HepG2 (cell line): Measurements from ENCODE around the gene SNRNP27. TPM values are rescaled to one million over a fixed set of nuclear protein-coding genes. Genes with fewer than 3 reads are reported as not detected.
A peak's percentile ranks its signal among the peaks of the same experiment; 100 is the strongest.

Source experiments
- ARID5B ChIP-seq: IDR thresholded peaks from 2 replicates; pipeline ENCODE4 v1.4.0; 2020; ENCODE audit warnings: mild to moderate bottlenecking, missing genetic modification reagents
- CAMTA2 ChIP-seq: sonication (generic); formaldehyde crosslinking; IDR thresholded peaks from 2 replicates; pipeline ENCODE4 v1.4.0; 2020; ENCODE audit warnings: mild to moderate bottlenecking, missing genetic modification reagents, borderline replicate concordance
- FOXA3 ChIP-seq: IDR thresholded peaks from 2 replicates; pipeline ENCODE4 v1.6.1; 2016; ENCODE audit warnings: missing genetic modification reagents, missing compliant biosample characterization
- FOXO1 ChIP-seq: sonication (generic); formaldehyde crosslinking; IDR thresholded peaks from 2 replicates; pipeline ENCODE4 v1.4.0; 2020; ENCODE audit warnings: missing genetic modification reagents
- HDAC1 ChIP-seq: sonication (generic); formaldehyde crosslinking; IDR thresholded peaks from 2 replicates; pipeline ENCODE4 v1.5.1; 2020; ENCODE audit warnings: mild to moderate bottlenecking, missing genetic modification reagents
- HMG20A ChIP-seq: IDR thresholded peaks from 2 replicates; pipeline ENCODE4 v1.6.1; 2016; ENCODE audit warnings: borderline replicate concordance
- HMGA1 ChIP-seq: sonication (generic); formaldehyde crosslinking; conservative IDR thresholded peaks from 2 replicates; pipeline ENCODE4 v1.4.0; 2020; ENCODE audit warnings: missing genetic modification reagents
- IKZF5 ChIP-seq: IDR thresholded peaks from 2 replicates; pipeline ENCODE4 v1.6.1; 2018; ENCODE audit warnings: missing genetic modification reagents, mild to moderate bottlenecking, missing compliant biosample characterization
- KAT2B ChIP-seq: fragments of 150-350 bp; IDR thresholded peaks from 2 replicates; pipeline ENCODE4 v1.6.1; 2014; ENCODE audit warnings: low read depth, low read length, borderline replicate concordance
- MBD4 ChIP-seq: IDR thresholded peaks from 2 replicates; pipeline ENCODE4 v1.6.1; 2012; ENCODE audit warnings: low read length, inconsistent platforms, borderline replicate concordance
- MEF2D ChIP-seq: sonication (generic); formaldehyde crosslinking; IDR thresholded peaks from 2 replicates; pipeline ENCODE4 v1.5.1; 2020; ENCODE audit warnings: mild to moderate bottlenecking, missing genetic modification reagents
- MEIS2 ChIP-seq: sonication (generic); formaldehyde crosslinking; IDR thresholded peaks from 2 replicates; pipeline ENCODE4 v1.9.0; 2021; ENCODE audit warnings: mild to moderate bottlenecking, missing genetic modification reagents
- NR1H2 ChIP-seq: sonication (generic); formaldehyde crosslinking; IDR thresholded peaks from 2 replicates; pipeline ENCODE4 v1.8.1; 2022; ENCODE audit warnings: low read depth, missing genetic modification reagents, borderline replicate concordance
- REXO4 ChIP-seq: sonication (generic); formaldehyde crosslinking; IDR thresholded peaks from 2 replicates; pipeline ENCODE4 v1.8.0; 2022; ENCODE audit warnings: missing genetic modification reagents, mild to moderate bottlenecking, borderline replicate concordance
- RFX1 ChIP-seq: fragments of 450-650 bp; IDR thresholded peaks from 2 replicates; pipeline ENCODE4 v1.6.1; 2017
- TFE3 ChIP-seq: IDR thresholded peaks from 2 replicates; pipeline ENCODE4 v1.6.1; 2016
- TP53 ChIP-seq: sonication (generic); formaldehyde crosslinking; conservative IDR thresholded peaks from 2 replicates; pipeline ENCODE4 v1.4.0; 2020; ENCODE audit warnings: missing genetic modification reagents
- XRCC5 ChIP-seq: fragments of 200-400 bp; formaldehyde crosslinking; optimal IDR thresholded peaks from 2 replicates; pipeline ENCODE3; 2017; ENCODE audit warnings: mild to moderate bottlenecking, low read length
- ZNF160 ChIP-seq: sonication (generic); formaldehyde crosslinking; IDR thresholded peaks from 2 replicates; pipeline ENCODE4 v1.8.0; 2022; ENCODE audit warnings: mild to moderate bottlenecking, inconsistent platforms, missing genetic modification reagents
- ZNF260 ChIP-seq: sonication (generic); formaldehyde crosslinking; IDR thresholded peaks from 2 replicates; pipeline ENCODE4 v1.4.0; 2020; ENCODE audit warnings: missing genetic modification reagents, low read depth, mild to moderate bottlenecking, borderline replicate concordance
- ZNF296 ChIP-seq: sonication (generic); formaldehyde crosslinking; conservative IDR thresholded peaks from 2 replicates; pipeline ENCODE4 v1.5.0; 2020; ENCODE audit warnings: mild to moderate bottlenecking, missing genetic modification reagents
- ZNF761 ChIP-seq: sonication (generic); formaldehyde crosslinking; conservative IDR thresholded peaks from 2 replicates; pipeline ENCODE4 v1.4.0; 2020; ENCODE audit warnings: mild to moderate bottlenecking, missing genetic modification reagents
- ZNF775 ChIP-seq: sonication (generic); formaldehyde crosslinking; IDR thresholded peaks from 2 replicates; pipeline ENCODE4 v1.4.0; 2020; ENCODE audit warnings: missing genetic modification reagents, mild to moderate bottlenecking, moderate library complexity, borderline replicate concordance
- ZNF841 ChIP-seq: sonication (generic); formaldehyde crosslinking; IDR thresholded peaks from 2 replicates; pipeline ENCODE4 v1.8.1; 2023; ENCODE audit warnings: missing genetic modification reagents, borderline replicate concordance
- polyA plus RNA-seq, 8 experiments: library from polyadenylated mRNA; depleted of rRNA in 3 of 8; stranded (reverse) in 7 of 8; unstranded in 1 of 8; fragments of >200 nt; fragmentation: Illumina TruSeq in 4 of 8; extraction: Trizol in 4 of 8; gene quantifications; 2 replicates each; pipeline versions ENCODE4 v1.2.1 to v1.2.3, GENCODE V29; 2011 to 2016; ENCODE audit warnings: low read depth in 4 of 8, missing spikeins in 1 of 8, mixed read lengths in 1 of 8; ENCODE audit not compliant: insufficient read depth in 1 of 8
- total RNA-seq, 5 experiments: library from RNA; depleted of rRNA; stranded (reverse); fragments of >200 nt; fragmentation: Illumina TruSeq; extraction: Trizol; gene quantifications; 2 replicates each; pipeline ENCODE4 v1.2.3, GENCODE V29; 2016; ENCODE audit warnings: low read depth in 1 of 5

Gene SNRNP27
- total and polyA plus RNA-seq, 2 of the 13 experiments (the other 11 are each of a cell fraction or from before 2014, with no cell fraction given) = 49.8 to 54.6 TPM

- peak; percentile 50; the same call in 1 of the 2 replicates for TF ChIP-seq HMG20A (CRISPR knock-in tag)
- TF ChIP-seq RFX1 = no peak
- no peak for TF ChIP-seq ZNF296
- TF ChIP-seq XRCC5 = peak; percentile 97
- TF ChIP-seq FOXA3 (CRISPR knock-in tag) = peak; percentile 66; the same call in 1 of the 2 replicates
- peak; percentile 94 for TF ChIP-seq MEIS2 (CRISPR knock-in tag)
- peak; percentile 89 for TF ChIP-seq TFE3 (CRISPR knock-in tag)
- peak; percentile 86 for TF ChIP-seq ARID5B (CRISPR knock-in tag)
- 0 out of 2 replicates have a peak, but pooled peaks have one; percentile 43 for TF ChIP-seq REXO4 (CRISPR knock-in tag)
- peak; percentile 88 for TF ChIP-seq ZNF160 (CRISPR knock-in tag)
- TF ChIP-seq ZNF260 (CRISPR knock-in tag) = no peak; the same call in 1 of the 2 replicates
- no peak for TF ChIP-seq ZNF841 (CRISPR knock-in tag)
- TF ChIP-seq IKZF5 = peak; percentile 98
- 0 out of 2 replicates have a peak, but pooled peaks have one; percentile 66 for TF ChIP-seq ZNF761 (CRISPR knock-in tag)
- TF ChIP-seq HMGA1 = no peak
- 0 out of 2 replicates have a peak, but pooled peaks have one; percentile 42 for TF ChIP-seq MBD4
- TF ChIP-seq CAMTA2 (CRISPR knock-in tag) = no peak; the same call in 1 of the 2 replicates
- peak; percentile 85 for TF ChIP-seq FOXO1 (CRISPR knock-in tag)
- peak; percentile 94 for TF ChIP-seq TP53 (CRISPR knock-in tag)
- TF ChIP-seq ZNF775 (CRISPR knock-in tag) = 0 out of 2 replicates have a peak, but pooled peaks have one; percentile 56
- TF ChIP-seq NR1H2 = 0 out of 2 replicates have a peak, but pooled peaks have one; percentile 56
- TF ChIP-seq HDAC1 (CRISPR knock-in tag) = peak; percentile 88
- peak; percentile 84 for TF ChIP-seq MEF2D (CRISPR knock-in tag)
- no peak for TF ChIP-seq KAT2B
Measured at GRCh38 chr2:69893684-69894551, at the start of gene SNRNP27 (continued).
